Measurements from ENCODE around the gene GARIN3. TPM values are rescaled to one million over a fixed set of nuclear protein-coding genes. Genes with fewer than 3 reads are reported as not detected.

The GARIN3 gene
- total RNA-seq, 1 donor from 2014 or later, result not detected

DNA sequence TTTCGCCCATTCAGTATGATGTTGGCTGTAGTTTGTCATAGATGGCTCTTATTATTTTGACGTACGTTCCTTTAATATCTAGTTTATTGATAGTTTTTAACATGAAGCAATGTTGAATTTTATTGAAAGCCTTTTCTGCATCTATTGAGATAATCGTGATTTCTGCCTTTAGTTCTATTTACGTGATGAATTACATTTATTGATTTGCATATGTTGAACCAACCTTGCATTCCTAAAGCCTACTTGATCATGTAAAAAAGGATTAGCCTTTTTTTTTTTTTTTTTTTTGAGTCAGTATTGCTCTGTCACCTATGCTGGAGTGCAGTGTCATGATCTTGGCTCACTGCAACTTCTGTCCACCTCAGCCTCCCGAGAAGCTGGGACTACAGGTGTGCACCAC lies 39.6 kb upstream of the GARIN3 start:
- H3K4me3 Mint-ChIP-seq, result no peak overlapping the region
- no peaks in the 10 kb centered on the region for H3K4me1 ChIP-seq
- H3K27me3 Mint-ChIP-seq (ENCODE audit: insufficient read depth, low read depth), result no peaks in the 10 kb centered on the region
- no peak overlapping the region for H3K4me3 ChIP-seq
- no peaks in the 10 kb centered on the region for H4K20me1 ChIP-seq (ENCODE audit: low read depth)
- H3F3A ChIP-seq (ENCODE audit: low read depth), result no peaks in the 10 kb centered on the region
- TF ChIP-seq EZH2 (IDR thresholded peaks at IDR 0.05), result no peak
- TF ChIP-seq CTCF (IDR thresholded peaks at IDR 0.05), result no peak
- no peak for TF ChIP-seq EZH2phosphoT487 (IDR thresholded peaks at IDR 0.05)
- no peaks in the 10 kb centered on the region for H3K79me2 ChIP-seq (ENCODE audit: low read depth)
- H3K9me3 ChIP-seq (ENCODE audit: low read depth), result no peaks in the 10 kb centered on the region
- H3K27ac Mint-ChIP-seq, result no peak overlapping the region
- H3K9ac ChIP-seq, result no peak overlapping the region
- no peak overlapping the region for H3K27ac ChIP-seq
- no peak for DNase-seq (ENCODE audit: low spot score)
- H3K36me3 Mint-ChIP-seq, result no peaks in the 10 kb centered on the region
- no peaks in the 10 kb centered on the region for H3K4me1 Mint-ChIP-seq
- no peaks in the 10 kb centered on the region for H3K27me3 ChIP-seq
- H2AFZ ChIP-seq (replicated peaks), result no peak overlapping the region
- no peak overlapping the region for H3K4me2 ChIP-seq
- peaks cover 2% of the 10 kb centered on the region for H3K9me3 Mint-ChIP-seq
- no peaks in the 10 kb centered on the region for H3K36me3 ChIP-seq

DNA sequence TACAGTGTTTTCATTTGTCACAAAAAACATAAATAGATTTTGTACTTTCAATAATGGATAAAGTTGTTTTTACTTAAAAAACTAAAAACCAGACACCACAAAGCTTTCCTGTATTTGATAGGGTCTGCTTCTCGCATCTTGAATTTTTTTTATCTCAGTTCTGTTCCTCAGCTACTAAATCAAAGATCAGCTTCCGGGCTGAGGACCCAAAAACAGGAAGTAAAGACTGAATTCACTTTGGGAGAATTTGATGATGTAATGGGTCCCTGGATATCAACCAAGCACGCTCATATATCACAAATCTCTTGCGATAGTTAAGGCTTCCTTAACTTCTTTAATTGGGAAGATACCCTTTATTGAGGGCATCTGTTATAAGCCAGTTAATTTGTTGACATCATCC lies 38.7 kb upstream of the GARIN3 start:
- no peaks in the 10 kb centered on the region for H3K79me2 ChIP-seq (ENCODE audit: low read depth)
- no peaks in the 10 kb centered on the region for H3F3A ChIP-seq (ENCODE audit: low read depth)
- H3K9me3 Mint-ChIP-seq, result peaks cover 2% of the 10 kb centered on the region
- no peaks in the 10 kb centered on the region for H3K4me1 Mint-ChIP-seq
- no peak overlapping the region for H3K4me3 Mint-ChIP-seq
- no peak overlapping the region for H3K4me2 ChIP-seq
- no peaks in the 10 kb centered on the region for H4K20me1 ChIP-seq (ENCODE audit: low read depth)
- H3K27ac Mint-ChIP-seq, result no peak overlapping the region
- no peaks in the 10 kb centered on the region for H3K36me3 ChIP-seq
- no peaks in the 10 kb centered on the region for H3K9me3 ChIP-seq (ENCODE audit: low read depth)
- no peaks in the 10 kb centered on the region for H3K27me3 Mint-ChIP-seq (ENCODE audit: insufficient read depth, low read depth)
- H3K9ac ChIP-seq, result no peak overlapping the region
- H3K4me3 ChIP-seq, result no peak overlapping the region
- H3K36me3 Mint-ChIP-seq, result no peaks in the 10 kb centered on the region
- H2AFZ ChIP-seq (replicated peaks), result no peak overlapping the region
- no peak overlapping the region for H3K27ac ChIP-seq
- H3K4me1 ChIP-seq, result no peaks in the 10 kb centered on the region
- no peaks in the 10 kb centered on the region for H3K27me3 ChIP-seq
- DNase-seq (ENCODE audit: low spot score), result no peak
- TF ChIP-seq EZH2phosphoT487 (IDR thresholded peaks at IDR 0.05) (no peak), EZH2 (IDR thresholded peaks at IDR 0.05) (no peak), CTCF (IDR thresholded peaks at IDR 0.05) (no peak)

DNA sequence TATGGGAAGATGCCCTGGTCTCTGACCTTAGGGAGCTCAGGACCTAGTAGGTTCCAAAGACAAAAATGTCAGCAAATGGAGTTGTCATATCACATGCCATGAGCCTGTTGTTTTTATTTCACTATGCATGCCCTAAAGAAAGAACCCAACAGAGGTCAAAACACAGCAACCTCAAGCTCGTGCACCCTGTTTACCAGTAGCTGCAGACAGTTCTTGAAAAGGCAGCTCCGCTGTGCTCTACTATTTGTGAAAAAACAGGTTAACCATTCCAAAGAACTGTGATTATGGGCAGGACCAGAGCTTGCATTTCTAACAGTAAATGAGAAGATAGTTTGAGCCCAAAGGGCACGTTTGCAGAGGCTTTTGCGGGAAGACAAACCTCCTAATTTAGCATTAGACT lies 37.4 kb upstream of the GARIN3 start:
- Histone ChIP-seq H3K27ac (no peak overlapping the region), H3K27me3 (no peaks in the 10 kb centered on the region), H3K79me2 (ENCODE audit: low read depth) (no peaks in the 10 kb centered on the region), H3K9ac (no peak overlapping the region), H3F3A (ENCODE audit: low read depth) (no peaks in the 10 kb centered on the region), H2AFZ (replicated peaks) (peak overlapping the region; percentile 26), H4K20me1 (ENCODE audit: low read depth) (no peaks in the 10 kb centered on the region), H3K4me1 (no peaks in the 10 kb centered on the region), H3K4me3 (no peak overlapping the region), H3K36me3 (no peaks in the 10 kb centered on the region), H3K4me2 (no peak overlapping the region), H3K9me3 (ENCODE audit: low read depth) (no peaks in the 10 kb centered on the region)
- H3K36me3 Mint-ChIP-seq, result no peaks in the 10 kb centered on the region
- peaks cover 2% of the 10 kb centered on the region for H3K9me3 Mint-ChIP-seq
- no peak for DNase-seq (ENCODE audit: low spot score)
- no peak overlapping the region for H3K27ac Mint-ChIP-seq
- H3K4me3 Mint-ChIP-seq, result no peak overlapping the region
- H3K4me1 Mint-ChIP-seq, result no peaks in the 10 kb centered on the region
- no peaks in the 10 kb centered on the region for H3K27me3 Mint-ChIP-seq (ENCODE audit: insufficient read depth, low read depth)
- TF ChIP-seq EZH2phosphoT487 (IDR thresholded peaks at IDR 0.05) (no peak), CTCF (IDR thresholded peaks at IDR 0.05) (no peak), EZH2 (IDR thresholded peaks at IDR 0.05) (no peak)

All from neural progenitor cell (in vitro differentiated cells).